NCI-H1048 (cell line): ENCODE measurements around the gene SIAH3.
"Not testable (repeated sequence)": the region's sequence is repeated elsewhere in the genome, so short reads cannot be mapped to it uniquely, and the experiment has no call there.

Experiments used
- DNase-seq: peaks from one replicate; lab custom pipeline; 2025; lab: John Stamatoyannopoulos, UW

The SIAH3 gene

GRCh38 chr13:45782327-45783045, 69.1 kb downstream of the SIAH3 start:
- DNase-seq, result no peak

GRCh38 chr13:45781553-45782326, 69.8 kb downstream of the SIAH3 start:
- no peak for DNase-seq

GRCh38 chr13:45779901-45780300, 71.7 kb downstream of the SIAH3 start:
- no peak for DNase-seq

- DNase-seq, result no peak
Observed at GRCh38 chr13:45778882-45779281, 72.7 kb downstream of the SIAH3 start.

- DNase-seq, result no peak
Observed at GRCh38 chr13:45776748-45777147, 74.8 kb downstream of the SIAH3 start.

- no peak for DNase-seq
Observed at GRCh38 chr13:45775401-45775963, 76.1 kb downstream of the SIAH3 start.

- DNase-seq, result no peak
Observed at GRCh38 chr13:45773944-45774343, 77.6 kb downstream of the SIAH3 start.

- no peak for DNase-seq
Observed at GRCh38 chr13:45773236-45773635, 78.3 kb downstream of the SIAH3 start.

GRCh38 chr13:45770886-45771285, 80.7 kb downstream of the SIAH3 start:
- DNase-seq, result no peak

- DNase-seq, result no peak
Observed at GRCh38 chr13:45768656-45769479, 82.7 kb downstream of the SIAH3 start.

- no peak for DNase-seq
Observed at GRCh38 chr13:45765464-45765863, 86.1 kb downstream of the SIAH3 start.

GRCh38 chr13:45763419-45763818, 88.1 kb downstream of the SIAH3 start:
- no peak for DNase-seq

GRCh38 chr13:45757589-45757988, 94.0 kb downstream of the SIAH3 start:
- DNase-seq, result not testable (repeated sequence)

- not testable (repeated sequence) for DNase-seq
Observed at GRCh38 chr13:45756498-45756897, 95.1 kb downstream of the SIAH3 start.

- DNase-seq, result no peak
Observed at GRCh38 chr13:45752510-45752909, 99.0 kb downstream of the SIAH3 start.

GRCh38 chr13:45751885-45752284, 99.7 kb downstream of the SIAH3 start:
- no peak for DNase-seq

- no peak for DNase-seq
Observed at GRCh38 chr13:45750566-45750965, 101.0 kb downstream of the SIAH3 start.

- DNase-seq, result no peak
Observed at GRCh38 chr13:45748941-45749759, 102.4 kb downstream of the SIAH3 start.

- no peak for DNase-seq
Observed at GRCh38 chr13:45747071-45747470, 104.5 kb downstream of the SIAH3 start.

GRCh38 chr13:45744979-45745378, 106.6 kb downstream of the SIAH3 start:
- no peak for DNase-seq

- no peak for DNase-seq
Observed at GRCh38 chr13:45742985-45743384, 108.6 kb downstream of the SIAH3 start.
